Ovary (tissue), 9 donors: ENCODE results near the gene ZNF436. TPM values are rescaled to one million over a fixed set of nuclear protein-coding genes. Genes with fewer than 3 reads are reported as not detected.
A peak's percentile ranks its signal among the peaks of the same experiment; 100 is the strongest.

ENCODE experiments used
- DNase-seq, 5 donors: peaks; one replicate each; pipeline ENCODE4 v3.0.0-alpha.2; 2019 to 2020
- H3K27ac ChIP-seq, 2 donors: fragments of 200-600 bp; one replicate each; pipeline versions ENCODE4 v1.5.1 to v1.8.0; 2019 to 2022
- H3K27me3 ChIP-seq: fragments of 200-600 bp; one replicate; pipeline ENCODE4 v1.8.0; 2022
- H3K36me3 ChIP-seq: fragments of 200-600 bp; sonication (generic); one replicate; pipeline ENCODE4 v1.5.1; 2019
- H3K4me1 ChIP-seq: one replicate; pipeline ENCODE4 v1.8.1; 2013; ENCODE audit warnings: mild to moderate bottlenecking, moderate library complexity; ENCODE audit not compliant: insufficient read depth
- H3K4me3 ChIP-seq: fragments of 200-600 bp; sonication (generic); one replicate; pipeline ENCODE4 v1.5.1; 2017
- H3K9me3 ChIP-seq, 2 donors: fragments of 200-600 bp in 1 of 2; sonication (generic) in 1 of 2; one replicate each; pipeline versions ENCODE4 v1.5.1 to v1.8.1; 2013 to 2019; ENCODE audit warnings: mild to moderate bottlenecking in 1 of 2, moderate library complexity in 1 of 2
- CTCF ChIP-seq, 3 donors: fragments of 450-650 bp in 2 of 3; fragments of 200-600 bp in 1 of 3; IDR thresholded peaks; one replicate each; pipeline versions ENCODE4 v1.5.1 to v1.8.0; 2016 to 2022; ENCODE audit warnings: antibody characterized with exemption in 3 of 3, mild to moderate bottlenecking in 1 of 3
- EP300 ChIP-seq: sonication (generic); formaldehyde crosslinking; IDR thresholded peaks from one replicate; pipeline ENCODE4 v1.6.1; 2017; ENCODE audit warnings: antibody characterized with exemption
- POLR2A ChIP-seq: fragments of 450-650 bp; IDR thresholded peaks from one replicate; pipeline ENCODE4 v1.6.1; 2017; ENCODE audit warnings: antibody characterized with exemption, mild to moderate bottlenecking, moderate library complexity
- WGBS, 3 donors: extraction: QIAGEN DNeasy Blood & Tissue Kit in 1 of 3; methylation state at CpG; one replicate each; pipeline versions ENCODE4 v1.1.5 to v1.1.7; 2013 to 2017; 5-methylcytosine and 5-hydroxymethylcytosine counted together
- intact Hi-C, 4 donors: fragments of 100-400 bp; cut with DNase I; formaldehyde crosslinking; loops; one replicate each; pipeline versions ENCODE4 v1.11.0 to v1.15.1; 2022 to 2023
- polyA plus RNA-seq, 2 donors: library from polyadenylated mRNA; stranded (reverse); fragments of 200-250 nt in 1 of 2; fragments of 350-450 nt in 1 of 2; fragmentation: Illumina TruSeq in 1 of 2; extraction: RNeasy Lipid Tissue Mini Kit (QIAGEN cat#74804) in 1 of 2; gene quantifications; one replicate each; pipeline ENCODE4 v1.2.3, GENCODE V29; 2013 to 2014
- total RNA-seq, 7 donors: library from RNA; depleted of rRNA in 2 of 7; stranded (reverse); fragments of >200 nt in 2 of 7; fragmentation: NEBNext Ultra II Directional in 3 of 7; extraction: Animal tissue kit (Norgen Biotek cat#: 25700) in 3 of 7; gene quantifications; one replicate each; pipeline versions ENCODE4 v1.1.0 to v1.2.4, GENCODE V29; 2016 to 2023
- donor health status: DM: no; HTN: no; CAD: no; lungs with moderate emphysema.
- donor health status: DM: no; HTN: no; CAD: no.
- donor health status: Bipolar disorder and iron deficiency.
- donor health status: DM: yes; HTN: yes; CAD: no.
- donor health status: DM: no; HTN: no; CAD: no.
- donor health status: DM: yes; HTN: yes; CAD: no.

The ZNF436 gene
- total and polyA plus RNA-seq, 9 donors, result 16.5 to 43.1 (median 23.5) TPM

DNA sequence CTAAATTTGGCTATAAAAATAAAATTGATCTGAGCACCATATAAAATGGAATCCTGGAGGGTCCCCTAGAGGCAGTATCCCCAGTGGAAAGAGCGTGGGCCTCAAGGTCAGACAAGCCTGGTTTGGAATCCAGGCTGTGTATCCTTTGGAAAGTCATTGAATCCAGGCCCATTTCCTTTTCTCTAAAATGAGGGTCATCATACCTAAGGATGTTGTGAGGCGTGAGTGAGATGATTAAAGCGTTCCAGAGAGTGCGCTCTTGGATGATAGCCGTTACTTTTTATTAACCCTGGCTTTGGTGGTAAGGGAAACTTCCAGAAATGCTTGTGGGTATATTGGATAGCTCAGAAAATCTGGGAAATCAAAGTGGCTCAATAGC, 683 bp upstream of the ZNF436 start:
- Histone ChIP-seq H3K4me3 (peak overlapping the region; percentile 94), H3K9me3 (no peaks in the 10 kb centered on the region), H3K27ac (peak overlapping the region; percentile 94 to 97), H3K27me3 (no peaks in the 10 kb centered on the region), H3K36me3 (no peaks in the 10 kb centered on the region), H3K4me1 (peaks cover 15% of the 10 kb centered on the region)
- no peak for TF ChIP-seq EP300
- no peak for TF ChIP-seq CTCF (IDR thresholded peaks at IDR 0.05)
- no peak for TF ChIP-seq POLR2A
- intact Hi-C loops, result no loop called here
- peak in 1 of 5 donors; percentile 34 for DNase-seq
- whole genome bisulfite sequencing, 3 donors, result 4 to 11% (median 6%) methylated on average over 5 of the region's 5 CpGs

GRCh38 chr1:23368562-23369334, 888 bp downstream of the ZNF436 start:
- H3K4me3 ChIP-seq, result peak overlapping the region; percentile 94
- H3K27me3 ChIP-seq, result no peaks in the 10 kb centered on the region
- intact Hi-C loops, result no loop called here
- peaks cover 0 to 4% of the 10 kb centered on the region in 2 donors for H3K9me3 ChIP-seq
- peaks cover 15% of the 10 kb centered on the region for H3K4me1 ChIP-seq
- H3K27ac ChIP-seq, result peak overlapping the region; percentile 94 to 97
- WGBS, 3 donors, result 0 to 1% (median 0%) methylated on average over 39 to 61 of the region's 61 CpGs
- TF ChIP-seq CTCF (IDR thresholded peaks at IDR 0.05) (peak in 2 of 3 donors; percentile 45 to 49), EP300 (peak; percentile 53), POLR2A (peak; percentile 97)
- peak; percentile 89 to 93 (median 90) for DNase-seq
- no peaks in the 10 kb centered on the region for H3K36me3 ChIP-seq

DNA sequence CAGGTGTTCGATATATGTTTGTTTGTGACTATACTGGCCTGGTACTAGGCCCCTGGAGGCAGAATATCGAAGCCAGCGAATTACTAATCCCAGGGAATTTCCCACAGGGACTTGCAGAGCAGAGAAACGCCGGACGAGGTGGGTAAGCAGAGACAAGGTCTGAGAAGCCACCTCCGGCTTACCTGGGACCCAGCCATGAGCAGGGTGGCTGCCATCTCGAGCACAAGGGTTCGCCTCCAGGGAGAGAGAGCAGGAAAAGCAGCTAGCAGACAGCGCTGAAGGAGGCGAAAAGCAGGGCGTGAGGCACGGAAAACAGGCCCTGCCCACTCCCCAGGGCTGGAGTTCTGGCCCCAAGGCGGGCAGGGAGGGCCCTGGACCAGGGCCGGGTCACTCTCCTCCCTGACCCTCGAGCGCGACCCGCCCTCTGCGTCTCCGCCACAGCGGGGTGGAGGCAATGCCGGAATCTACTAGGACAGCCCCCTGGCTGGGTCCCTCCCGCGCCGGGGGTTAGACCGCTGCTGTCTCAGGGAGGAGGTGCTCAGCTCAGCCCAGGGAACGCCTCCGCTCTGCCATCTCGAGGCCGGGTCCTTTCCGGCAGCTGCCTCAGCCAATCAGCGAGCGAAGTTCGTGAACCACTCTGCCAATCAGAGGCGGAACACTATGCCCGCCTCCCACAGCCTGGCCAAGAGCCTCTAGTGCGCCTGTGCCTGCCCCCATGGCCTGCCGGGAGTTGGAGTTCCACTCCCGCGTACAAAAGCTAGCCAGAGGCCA, 1.7 kb downstream of the ZNF436 start:
- intact Hi-C loops, result no loop called here
- H3K27me3 ChIP-seq, result no peaks in the 10 kb centered on the region
- 2 to 5% (median 3%) methylated on average over 29 to 41 of the region's 41 CpGs for WGBS, 3 donors
- peaks cover 15% of the 10 kb centered on the region for H3K4me1 ChIP-seq
- H3K9me3 ChIP-seq, result peaks cover 0 to 10% of the 10 kb centered on the region in 2 donors
- TF ChIP-seq EP300 (no peak), CTCF (IDR thresholded peaks at IDR 0.05) (no peak), POLR2A (peak; percentile 40)
- H3K4me3 ChIP-seq, result peak overlapping the region; percentile 94
- peak overlapping the region; percentile 94 to 97 for H3K27ac ChIP-seq
- no peaks in the 10 kb centered on the region for H3K36me3 ChIP-seq
- peak; percentile 97 to 98 (median 98) for DNase-seq

DNA sequence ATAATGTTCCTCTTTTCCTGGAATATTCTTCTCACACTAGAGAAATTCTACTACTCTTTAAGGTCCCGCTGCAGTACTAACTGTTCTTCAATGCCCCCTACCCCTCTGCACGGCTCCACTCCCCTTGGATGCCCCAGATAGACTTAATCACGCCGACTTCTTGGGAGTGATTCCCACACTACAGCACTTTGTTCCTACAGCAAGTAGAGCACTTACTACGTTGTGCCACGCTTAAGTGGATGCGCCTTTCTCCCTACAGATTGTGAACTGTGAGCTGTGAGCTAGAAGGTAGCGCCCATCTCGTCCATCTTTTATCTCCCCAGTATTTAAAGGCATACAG, 2.2 kb downstream of the ZNF436 start:
- TF ChIP-seq CTCF (IDR thresholded peaks at IDR 0.05), result no peak
- no peak for TF ChIP-seq EP300
- no peak for TF ChIP-seq POLR2A
- intact Hi-C loops, result no loop called here
- peaks cover 15% of the 10 kb centered on the region for H3K4me1 ChIP-seq
- peaks cover 0 to 16% of the 10 kb centered on the region in 2 donors for H3K9me3 ChIP-seq
- no peaks in the 10 kb centered on the region for H3K27me3 ChIP-seq
- H3K36me3 ChIP-seq, result peaks cover 4% of the 10 kb centered on the region
- H3K4me3 ChIP-seq, result peak overlapping the region; percentile 94
- DNase-seq, result peak in 1 of 5 donors; percentile 25
- peak overlapping the region in 1 of 2 donors; percentile 94 for H3K27ac ChIP-seq
- 60 to 62% (median 62%) methylated on average over 9 of the region's 9 CpGs for WGBS, 3 donors
